Pons (tissue), 1 donor: Measurements from ENCODE around the gene NIPSNAP3A.
"Not testable (repeated sequence)": the region's sequence is repeated elsewhere in the genome, so short reads cannot be mapped to it uniquely, and the experiment has no call there.

ENCODE experiments used
- DNase-seq: peaks from one replicate; pipeline ENCODE4 v3.0.0-alpha.2; 2016; ENCODE audit warnings: low spot score

The NIPSNAP3A gene

DNA sequence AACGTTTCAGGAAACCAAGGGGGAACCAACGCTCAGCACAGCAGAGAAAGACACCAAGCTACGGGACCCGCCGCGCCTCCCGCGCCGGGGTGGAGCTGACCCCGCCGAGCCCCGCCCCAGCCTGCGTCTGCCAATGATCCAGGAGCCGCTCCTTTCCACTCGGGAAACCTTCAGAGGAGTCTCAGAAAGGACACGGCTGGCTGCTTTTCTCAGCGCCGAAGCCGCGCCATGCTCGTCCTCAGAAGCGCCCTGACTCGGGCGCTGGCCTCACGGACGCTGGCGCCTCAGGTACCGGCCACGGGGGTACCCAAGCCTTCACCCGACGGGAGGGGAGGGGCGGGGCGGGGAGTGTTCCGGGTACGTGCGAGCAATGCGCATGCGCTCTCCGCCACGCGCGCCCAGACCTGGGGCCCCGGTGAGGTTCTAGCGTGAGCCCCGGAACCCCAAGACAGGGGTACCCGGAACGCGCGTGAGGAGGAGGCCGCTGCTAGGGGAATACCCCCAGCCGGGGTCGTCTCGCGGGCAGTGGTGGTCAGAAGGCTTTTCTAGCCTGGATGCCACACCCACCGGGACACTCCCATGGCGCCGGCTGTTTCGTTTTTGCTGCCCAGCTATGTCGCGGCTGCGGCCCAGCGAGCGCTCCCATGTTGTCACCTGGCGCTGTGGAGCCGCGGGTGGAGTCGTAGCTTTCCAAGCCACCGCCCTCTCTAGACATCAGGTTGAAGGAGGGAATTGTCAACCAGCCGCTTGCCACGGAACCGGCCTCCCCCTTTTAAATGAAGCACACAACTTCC, at the start of gene NIPSNAP3A:
Gene NIPSNAP3A (plus strand): TSS at position 119 of the 794 bp plus-strand sequence. CDS start 110 bp downstream, at position 229.
- DNase-seq, result peak; percentile 83

DNA sequence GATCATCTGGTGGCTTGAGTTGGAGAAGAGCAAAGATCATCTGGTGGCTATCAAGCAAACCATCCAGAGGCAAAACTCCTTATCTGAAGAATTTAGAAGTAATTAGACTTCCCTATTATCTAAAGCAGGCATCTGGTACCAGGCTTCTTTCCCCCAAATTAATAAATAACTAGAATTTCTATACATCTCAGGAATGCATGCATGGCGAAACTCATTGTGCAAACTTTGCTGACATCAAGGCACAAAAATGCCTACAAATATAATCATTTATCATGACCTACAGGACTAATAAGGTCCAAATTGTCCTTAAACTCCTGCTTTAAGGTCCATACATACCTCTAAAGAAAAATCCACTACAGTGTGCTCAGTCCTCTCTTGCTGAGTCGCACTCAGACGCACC, 47.2 kb upstream of the NIPSNAP3A start:
- DNase-seq, result no peak

DNA sequence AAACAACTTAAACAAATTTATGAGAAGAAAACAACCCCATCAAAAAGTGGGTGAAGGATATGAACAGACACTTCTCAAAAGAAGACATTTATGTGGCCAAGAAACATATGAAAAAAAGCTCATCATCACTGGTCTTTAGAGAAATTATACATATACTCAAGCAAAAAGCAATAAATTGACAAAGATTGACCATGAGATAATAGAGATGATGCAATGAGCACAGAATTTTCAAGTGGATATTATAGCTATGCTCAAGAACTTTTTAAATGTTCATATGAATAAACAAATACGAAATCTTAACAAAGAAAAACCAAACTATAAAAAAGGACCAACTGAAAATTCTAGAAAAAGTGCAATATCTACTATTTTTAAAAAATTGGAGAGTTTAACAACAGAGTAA, 38.7 kb upstream of the NIPSNAP3A start:
- not testable (repeated sequence) for DNase-seq

DNA sequence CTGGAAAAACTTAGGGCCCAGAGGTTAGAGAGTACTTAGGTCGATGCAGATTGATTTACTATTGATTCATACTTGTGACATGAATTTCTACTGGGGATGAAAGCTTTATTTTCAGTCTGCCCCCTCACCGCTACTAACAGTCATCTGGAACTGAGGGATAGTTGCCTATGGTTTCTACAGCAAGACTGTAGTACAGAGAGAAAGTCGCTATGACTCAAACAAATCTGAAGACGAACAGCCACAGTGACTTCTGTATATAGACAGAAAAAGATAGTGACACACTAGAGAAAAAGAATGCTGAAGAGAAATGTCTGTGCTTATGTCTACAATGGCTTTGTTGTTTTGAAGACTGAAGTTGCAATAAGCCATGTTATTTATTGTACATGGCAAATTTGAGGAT, 35.9 kb upstream of the NIPSNAP3A start:
- DNase-seq, result no peak

DNA sequence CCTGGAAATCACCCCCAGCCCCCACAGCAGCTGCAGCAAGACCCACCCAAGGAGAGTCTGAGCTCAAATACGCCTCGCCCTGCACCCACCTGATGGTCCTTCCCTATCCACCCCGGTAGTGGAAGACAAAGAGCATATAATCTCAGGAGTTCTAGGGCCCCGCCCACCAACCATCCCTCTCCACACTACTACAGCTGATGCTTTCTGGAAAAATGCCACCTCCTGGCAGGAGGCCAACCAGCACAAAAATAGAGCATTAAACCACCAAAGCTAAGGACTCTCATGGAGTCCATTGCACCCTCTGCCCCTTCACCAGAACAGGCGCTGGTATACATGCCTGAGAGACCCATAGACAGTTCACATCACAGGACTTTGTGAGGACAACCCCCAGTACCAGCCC, 22.5 kb upstream of the NIPSNAP3A start:
- no peak for DNase-seq

DNA sequence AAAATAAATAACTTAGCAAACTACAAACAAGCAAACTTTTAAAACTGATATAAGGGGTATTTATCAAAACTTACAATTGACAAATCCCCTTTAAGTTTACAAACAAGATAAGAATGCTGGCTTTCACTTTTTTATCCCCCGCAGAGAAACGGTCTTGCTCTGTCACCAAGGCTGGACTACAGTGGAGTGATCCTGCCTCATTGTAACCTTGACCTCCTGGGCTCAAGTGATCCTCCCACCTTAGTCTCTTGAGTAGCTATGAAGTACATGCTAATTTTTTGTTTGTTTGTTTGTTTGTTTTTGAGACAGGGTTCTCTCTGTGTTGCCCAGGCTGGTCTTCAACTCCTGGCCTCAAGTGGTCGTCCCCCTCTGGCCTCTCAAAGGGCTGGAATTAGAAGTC, 9.0 kb upstream of the NIPSNAP3A start:
- DNase-seq, result no peak

DNA sequence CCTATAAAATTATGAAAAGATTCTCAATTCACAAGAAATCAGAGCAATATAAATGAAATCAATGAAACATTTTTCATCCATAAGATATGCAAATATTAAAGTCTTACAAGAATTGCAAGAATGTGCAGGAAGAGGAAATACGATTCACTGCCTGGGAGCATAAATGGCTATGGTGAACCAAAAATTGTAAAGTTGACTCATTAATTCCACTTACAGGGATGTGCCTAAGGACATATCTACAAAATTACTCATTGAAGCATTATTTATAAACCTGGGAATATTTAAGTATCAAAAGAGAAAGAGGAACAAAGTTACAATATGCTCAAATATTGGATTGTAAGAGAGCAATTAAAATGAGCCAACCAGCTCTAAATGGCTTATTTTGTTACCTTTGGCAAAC, 6.9 kb upstream of the NIPSNAP3A start:
- no peak for DNase-seq

DNA sequence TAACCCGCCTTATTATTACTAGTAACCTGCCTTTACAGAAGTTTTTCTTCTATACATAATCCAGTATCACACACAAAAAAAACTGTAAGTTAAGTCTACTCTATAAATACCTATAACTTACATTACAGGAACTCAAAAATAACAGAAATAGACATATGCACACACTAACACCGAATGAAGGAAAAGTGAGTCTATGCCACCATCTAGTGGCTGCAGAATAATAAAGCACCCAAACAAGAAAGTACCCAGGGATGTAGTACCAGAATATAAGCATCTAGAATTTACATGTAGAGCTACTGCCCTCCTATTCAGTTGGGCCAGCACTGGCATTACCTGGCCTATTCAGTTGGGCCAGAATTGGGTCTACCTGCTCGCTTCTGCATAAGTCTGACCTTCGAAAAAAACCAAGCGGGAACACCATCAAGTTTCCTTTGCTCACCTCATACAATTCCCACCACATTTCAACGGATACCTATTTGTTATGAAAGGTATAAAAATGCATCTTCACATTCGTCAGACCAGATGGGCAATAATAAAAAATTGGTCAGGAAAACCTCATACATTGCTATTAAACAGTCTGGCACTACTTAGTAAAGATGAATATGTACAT, 4.0 kb upstream of the NIPSNAP3A start:
- DNase-seq, result peak; percentile 83

DNA sequence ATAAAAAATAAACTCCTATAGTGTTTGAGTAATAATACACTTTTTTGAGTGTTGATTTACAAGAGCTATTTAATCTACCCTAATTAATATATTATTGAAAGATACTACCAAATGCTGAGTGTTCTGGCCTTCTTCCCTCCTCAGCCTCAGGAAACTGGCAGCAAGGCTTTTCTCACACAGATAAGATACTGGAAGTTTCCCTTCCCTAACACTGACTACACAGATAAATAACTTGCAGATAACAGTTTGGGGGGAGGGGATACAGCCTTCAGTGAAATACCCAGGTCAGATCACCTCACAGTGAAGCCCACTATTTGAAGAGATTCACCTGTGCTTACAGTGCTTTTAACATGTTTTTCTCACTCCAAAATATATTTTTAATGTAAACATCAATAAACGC, 1.6 kb upstream of the NIPSNAP3A start:
- no peak for DNase-seq

DNA sequence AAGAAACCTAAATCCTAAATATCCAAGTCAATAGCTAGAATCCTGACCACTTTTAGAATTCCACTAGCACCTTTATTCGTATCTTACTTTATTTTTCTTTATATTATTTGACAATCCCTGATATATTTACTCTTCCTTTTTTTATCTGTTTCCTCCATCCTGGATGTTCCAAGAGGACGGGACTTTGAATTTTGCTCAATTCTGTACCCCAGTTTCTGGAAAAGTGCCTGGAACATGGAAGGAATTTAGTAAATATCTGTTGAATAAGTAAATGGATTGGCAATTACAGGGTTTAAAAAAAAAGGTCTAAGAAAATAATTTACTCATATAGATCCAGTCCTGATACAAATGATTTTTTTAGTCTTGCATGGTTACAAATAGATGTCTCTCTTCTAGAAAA, 1.2 kb upstream of the NIPSNAP3A start:
- DNase-seq, result no peak

DNA sequence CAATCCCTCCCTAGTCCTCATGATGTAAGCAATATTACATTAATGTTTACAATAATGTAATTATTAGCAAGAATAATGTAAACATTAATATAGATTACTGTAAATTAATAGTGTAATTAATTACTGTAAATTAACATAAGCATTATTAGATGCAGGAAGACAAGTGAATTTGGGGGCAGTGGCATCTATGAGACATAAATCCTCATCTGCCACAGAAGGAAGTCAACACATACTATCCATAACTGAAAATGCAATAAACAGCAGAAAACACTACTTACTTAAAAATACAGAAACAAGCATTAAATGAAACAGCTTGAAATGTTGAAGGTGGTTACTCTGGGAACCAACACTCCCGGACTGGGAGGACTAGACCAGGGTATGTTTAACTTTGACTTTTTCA, 685 bp upstream of the NIPSNAP3A start:
- DNase-seq, result no peak

DNA sequence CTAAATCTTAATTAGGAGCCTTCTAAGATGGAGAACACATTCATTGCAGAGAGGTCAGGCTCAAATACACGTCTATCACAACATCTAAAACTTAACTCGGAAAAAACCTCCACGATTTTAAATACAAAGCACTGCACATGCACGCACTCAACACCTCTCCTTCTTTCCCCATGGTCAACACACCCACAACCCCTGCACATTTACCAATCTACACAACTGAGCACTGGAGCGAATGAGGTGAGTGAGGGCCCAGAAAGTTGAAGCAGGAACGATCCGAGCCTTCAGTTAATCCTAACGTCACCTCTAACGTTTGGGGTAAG, 278 bp upstream of the NIPSNAP3A start:
- DNase-seq, result no peak

DNA sequence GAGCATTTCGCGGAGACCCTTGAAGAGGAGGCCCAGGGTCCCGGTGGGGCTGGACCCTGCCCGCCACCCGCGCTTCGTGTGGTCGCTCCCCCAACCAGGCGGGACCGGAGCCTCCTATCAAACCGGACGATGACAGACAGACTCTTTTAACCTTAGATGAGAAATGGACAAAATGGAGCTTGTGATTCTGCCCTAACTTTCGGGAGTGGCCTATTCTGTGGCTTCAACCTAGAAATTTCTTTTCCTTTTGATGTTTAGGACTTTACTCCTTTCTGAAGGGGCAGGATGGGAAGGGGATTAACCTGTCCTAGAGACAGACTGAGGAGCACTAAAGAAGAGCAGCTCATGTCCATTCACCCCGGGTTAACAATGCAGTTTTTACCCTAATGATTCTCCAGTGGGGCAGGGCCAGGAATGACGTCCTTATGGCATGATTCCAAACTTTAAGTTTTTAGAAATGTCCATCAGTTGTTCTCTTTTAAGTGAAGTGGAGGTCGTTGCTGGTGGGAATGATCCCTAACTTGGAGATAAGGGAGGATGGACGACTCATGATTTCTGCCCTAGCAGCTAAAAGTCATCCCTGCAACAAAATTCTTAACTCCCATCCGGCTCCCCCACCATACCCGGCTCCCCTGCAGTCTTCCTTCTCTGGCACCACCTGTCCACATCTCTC, 1.0 kb downstream of the NIPSNAP3A start:
- no peak for DNase-seq

DNA sequence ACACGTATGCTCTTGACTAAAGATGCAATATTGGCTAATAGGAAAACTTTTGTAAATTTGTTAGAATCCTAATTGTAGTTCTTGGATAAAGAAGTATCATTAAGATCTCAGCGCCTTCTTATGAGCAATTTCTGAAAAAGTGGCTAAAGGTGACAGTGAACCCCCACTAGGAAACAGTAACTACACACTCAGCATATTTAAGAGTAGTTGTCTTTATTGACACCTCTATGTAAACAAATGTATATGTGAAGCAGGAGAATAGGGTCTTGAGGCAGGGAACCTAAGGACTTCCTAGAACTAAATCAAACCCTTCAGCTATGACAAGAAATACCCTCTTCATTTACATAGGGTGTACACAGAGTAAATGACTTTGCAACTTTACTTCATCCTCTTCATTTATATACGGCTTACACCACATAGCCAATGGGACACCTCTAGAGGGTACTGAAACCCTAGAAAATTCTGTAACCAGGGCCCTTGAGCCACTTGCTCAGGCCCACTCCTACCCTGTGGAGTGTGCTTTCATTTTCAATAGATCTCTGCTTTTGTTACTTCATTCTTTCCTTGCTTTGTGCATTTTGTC, 2.8 kb downstream of the NIPSNAP3A start:
- DNase-seq, result no peak

DNA sequence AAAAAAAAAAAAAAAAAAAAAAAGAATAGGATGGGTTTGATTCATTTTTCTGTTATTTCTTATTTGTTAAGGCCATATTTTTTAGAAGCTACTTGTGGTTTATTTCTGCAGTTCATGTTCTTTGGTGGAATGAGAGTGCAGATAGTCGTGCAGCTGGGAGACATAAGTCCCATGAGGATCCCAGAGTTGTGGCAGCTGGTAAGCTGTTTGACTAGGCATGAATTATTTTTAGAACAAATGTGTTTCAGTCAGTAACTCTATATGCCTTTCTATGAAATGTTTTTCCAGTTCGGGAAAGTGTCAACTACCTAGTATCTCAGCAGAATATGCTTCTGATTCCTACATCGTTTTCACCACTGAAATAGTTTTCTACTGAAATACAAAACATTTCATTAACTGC, 11.5 kb downstream of the NIPSNAP3A start:
- no peak for DNase-seq

DNA sequence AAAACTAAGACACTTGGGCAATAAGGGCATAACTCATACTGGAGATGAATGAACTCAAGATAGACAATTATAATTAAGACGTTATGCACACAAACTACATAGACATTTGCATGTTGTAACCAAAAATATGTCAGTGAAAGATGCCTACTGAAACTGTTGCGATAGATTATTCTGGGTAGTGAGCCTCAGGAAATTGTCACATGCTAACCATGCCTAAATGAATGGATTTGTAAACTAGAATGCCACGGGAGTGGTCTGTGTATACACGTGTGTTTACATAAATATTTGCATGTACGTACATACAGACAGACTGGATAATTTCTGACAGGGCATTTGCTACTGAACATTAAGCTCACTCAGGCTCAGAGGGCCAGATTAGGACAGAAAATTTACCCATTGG, 17.7 kb downstream of the NIPSNAP3A start:
- DNase-seq, result no peak

DNA sequence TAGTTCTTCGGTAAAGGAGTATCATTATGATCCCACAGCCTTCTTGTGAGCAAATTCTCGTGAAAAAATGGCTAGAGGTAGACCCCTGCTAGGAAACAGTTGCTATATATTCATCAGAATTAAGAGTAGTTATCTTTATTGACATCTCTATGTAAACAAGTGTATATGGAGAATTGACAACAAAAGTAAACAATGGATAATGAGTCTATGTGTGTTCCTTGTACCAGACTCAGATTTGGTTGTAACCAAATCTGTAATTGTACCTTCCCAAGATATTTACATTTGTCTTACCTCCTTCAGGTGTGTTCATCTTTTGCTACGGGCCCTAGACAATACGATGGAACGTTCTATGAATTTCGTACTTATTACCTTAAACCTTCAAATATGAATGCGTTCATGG, 18.5 kb downstream of the NIPSNAP3A start:
- no peak for DNase-seq

DNA sequence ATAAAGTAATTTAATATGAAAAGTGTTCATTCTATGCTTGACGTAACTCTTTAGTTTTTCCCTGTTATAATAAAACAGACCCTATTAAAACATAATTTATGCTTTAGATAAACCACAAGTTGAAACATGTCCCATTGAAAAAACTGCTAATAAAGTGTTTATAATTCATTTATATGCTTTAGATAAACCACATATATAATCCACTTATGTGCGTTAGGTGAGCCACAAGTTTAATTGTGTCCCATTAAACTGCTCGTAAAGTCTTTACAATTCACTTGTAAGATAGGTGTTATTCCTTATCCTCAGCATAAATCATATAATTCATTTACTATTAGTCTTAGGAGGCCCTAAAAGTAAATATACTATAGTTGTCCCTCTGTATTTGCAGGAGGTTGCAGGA, 20.0 kb downstream of the NIPSNAP3A start:
- no peak for DNase-seq

DNA sequence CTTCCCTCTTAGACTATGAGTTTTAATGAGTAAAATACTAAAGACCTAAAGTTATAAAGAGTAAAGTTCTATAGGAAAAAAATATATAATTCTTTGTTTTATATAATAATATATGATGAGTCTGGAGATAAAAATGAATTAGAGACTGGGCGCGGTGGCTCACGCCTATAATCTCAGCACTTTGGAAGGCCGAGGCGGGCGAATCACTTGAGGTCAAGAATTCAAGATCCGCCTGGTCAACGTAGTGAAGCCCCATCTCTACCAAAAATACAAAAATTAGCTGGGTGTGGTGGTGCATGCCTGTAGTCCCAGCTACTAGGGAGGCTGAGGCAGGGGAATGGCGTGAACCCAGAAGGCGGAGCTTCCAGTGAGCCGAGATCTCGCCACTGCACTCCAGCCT, 21.5 kb downstream of the NIPSNAP3A start:
- DNase-seq, result not testable (repeated sequence)

DNA sequence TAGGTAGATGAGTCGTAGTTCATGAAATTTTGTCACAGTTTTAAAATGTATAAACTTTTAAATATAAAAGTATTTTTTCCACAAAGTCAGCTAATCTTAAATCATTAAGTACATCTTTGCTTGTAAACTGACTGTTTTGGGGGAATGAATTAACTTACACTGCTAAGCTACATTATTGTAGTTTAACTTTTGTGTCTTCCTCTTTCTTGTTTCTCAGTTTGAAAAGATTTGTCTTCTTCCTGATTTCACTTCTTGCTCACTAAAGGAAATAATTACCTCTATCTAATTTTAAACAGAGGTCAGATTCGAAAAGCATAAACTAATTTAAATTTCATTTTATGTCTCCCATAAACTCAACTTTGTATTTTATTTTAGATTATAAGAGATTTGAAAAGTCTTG, 22.2 kb downstream of the NIPSNAP3A start:
- DNase-seq, result peak; percentile 37

DNA sequence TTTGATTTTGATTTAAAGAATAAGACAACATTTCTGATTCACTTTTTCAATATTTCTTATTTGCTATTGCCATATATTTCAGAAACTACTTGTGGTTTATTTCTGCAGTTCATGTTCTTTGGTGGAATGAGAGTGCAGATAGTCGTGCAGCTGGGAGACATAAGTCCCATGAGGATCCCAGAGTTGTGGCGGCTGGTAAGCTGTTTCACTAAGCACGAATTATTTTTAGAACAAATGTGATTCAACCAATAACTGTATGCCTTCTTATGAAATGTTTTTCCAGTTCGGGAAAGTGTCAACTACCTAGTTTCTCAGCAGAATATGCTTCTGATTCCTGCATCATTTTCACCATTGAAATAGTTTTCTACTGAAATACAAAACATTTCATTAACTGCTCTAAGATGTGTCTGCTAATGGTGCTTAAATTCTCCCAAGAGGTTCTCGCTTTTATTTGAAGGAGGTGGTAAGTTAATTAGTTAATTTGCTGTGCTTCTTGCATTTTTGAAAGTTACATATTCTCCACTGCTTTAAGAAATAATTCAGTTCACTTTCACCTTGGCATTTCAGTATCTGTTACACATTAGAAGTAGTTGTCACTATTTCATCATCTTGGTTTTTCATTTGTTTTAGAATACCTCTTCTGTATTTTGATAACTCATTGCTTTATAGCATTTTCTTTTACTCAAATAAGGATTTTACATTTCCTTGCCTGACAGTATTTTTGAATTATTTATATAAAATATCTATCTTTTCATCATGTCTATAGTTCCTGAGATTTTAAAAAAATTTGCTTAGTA, 25.4 kb downstream of the NIPSNAP3A start:
- DNase-seq, result no peak

DNA sequence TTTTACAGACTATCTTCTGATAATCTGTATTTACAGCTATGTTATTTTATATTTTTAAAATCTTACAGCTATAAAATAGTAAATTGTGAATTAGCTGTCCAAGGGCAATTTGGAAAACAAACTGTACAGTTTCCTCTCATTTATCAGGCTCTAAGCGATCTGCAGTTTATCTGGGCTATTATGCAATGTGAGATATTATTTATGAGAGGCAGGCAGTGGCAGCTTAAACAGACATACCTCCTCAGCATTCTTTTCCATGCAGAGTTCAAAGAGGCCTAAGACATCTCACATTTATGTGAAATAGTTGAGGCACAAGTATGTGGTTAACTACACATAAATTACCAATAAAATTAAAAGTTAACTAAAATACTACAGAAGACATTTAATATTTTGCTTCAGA, 26.6 kb downstream of the NIPSNAP3A start:
- DNase-seq, result no peak
